Breast epithelium (tissue), 3 donors: Measurements from ENCODE around the gene RIPPLY3.

Source experiments
- POLR2A ChIP-seq: fragments of 450-650 bp; IDR thresholded peaks from one replicate; pipeline ENCODE4 v1.6.1; 2016; ENCODE audit warnings: antibody characterized with exemption, mild to moderate bottlenecking, moderate library complexity
- POLR2AphosphoS5 ChIP-seq, 3 donors: sonication (generic); formaldehyde crosslinking; IDR thresholded peaks; one replicate each; pipeline ENCODE4 v1.6.1; 2017; ENCODE audit warnings: antibody characterized with exemption in 3 of 3
- TF ChIP-seq, protein P1 (sequence below), 3 donors: fragments of 450-650 bp; IDR thresholded peaks; one replicate each; pipeline ENCODE4 v1.5.1; 2016 to 2017; ENCODE audit warnings: antibody characterized with exemption in 3 of 3, mild to moderate bottlenecking in 3 of 3, moderate library complexity in 3 of 3

DNA sequence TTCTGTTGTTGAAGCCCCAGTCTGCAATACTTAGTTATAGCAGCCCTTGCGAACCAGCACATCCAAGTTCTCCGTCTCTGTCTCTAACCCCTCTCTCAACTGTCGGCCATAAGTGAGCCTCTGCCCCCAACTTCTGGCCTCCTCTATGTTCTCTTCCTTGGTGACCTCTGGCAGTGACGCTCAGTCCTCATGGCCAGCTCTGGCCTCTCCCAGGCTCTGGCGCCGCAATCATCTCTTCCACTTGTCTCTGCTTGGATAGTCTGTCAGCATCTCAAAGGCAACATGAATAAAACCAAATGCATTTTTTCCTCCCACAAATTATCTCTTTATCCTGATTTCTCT, 31.7 kb upstream of the RIPPLY3 start:
- TF ChIP-seq POLR2A (no peak), POLR2AphosphoS5 (IDR thresholded peaks at IDR 0.05) (no peak)
- TF ChIP-seq, protein P1, sequence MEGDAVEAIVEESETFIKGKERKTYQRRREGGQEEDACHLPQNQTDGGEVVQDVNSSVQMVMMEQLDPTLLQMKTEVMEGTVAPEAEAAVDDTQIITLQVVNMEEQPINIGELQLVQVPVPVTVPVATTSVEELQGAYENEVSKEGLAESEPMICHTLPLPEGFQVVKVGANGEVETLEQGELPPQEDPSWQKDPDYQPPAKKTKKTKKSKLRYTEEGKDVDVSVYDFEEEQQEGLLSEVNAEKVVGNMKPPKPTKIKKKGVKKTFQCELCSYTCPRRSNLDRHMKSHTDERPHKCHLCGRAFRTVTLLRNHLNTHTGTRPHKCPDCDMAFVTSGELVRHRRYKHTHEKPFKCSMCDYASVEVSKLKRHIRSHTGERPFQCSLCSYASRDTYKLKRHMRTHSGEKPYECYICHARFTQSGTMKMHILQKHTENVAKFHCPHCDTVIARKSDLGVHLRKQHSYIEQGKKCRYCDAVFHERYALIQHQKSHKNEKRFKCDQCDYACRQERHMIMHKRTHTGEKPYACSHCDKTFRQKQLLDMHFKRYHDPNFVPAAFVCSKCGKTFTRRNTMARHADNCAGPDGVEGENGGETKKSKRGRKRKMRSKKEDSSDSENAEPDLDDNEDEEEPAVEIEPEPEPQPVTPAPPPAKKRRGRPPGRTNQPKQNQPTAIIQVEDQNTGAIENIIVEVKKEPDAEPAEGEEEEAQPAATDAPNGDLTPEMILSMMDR (IDR thresholded peaks at IDR 0.05) = no peak
